NK-92 (cell line): ENCODE results near the gene MTFR2.

Source experiments
- DNase-seq: peaks from one replicate; lab custom pipeline; 2025; ENCODE audit not compliant: unreplicated experiment; lab: John Stamatoyannopoulos, UW

Gene MTFR2

GRCh38 chr6:136249811-136250685 lies at the start of gene MTFR2:
Gene MTFR2, minus strand, starts transcription at chr6:136250311. Its CDS starts 1,212 bp downstream, at chr6:136249099.
- peak; percentile 66 for DNase-seq

GRCh38 chr6:136294621-136295020 lies 44.5 kb upstream of the MTFR2 start:
- no peak for DNase-seq

GRCh38 chr6:136290410-136291010 lies 40.4 kb upstream of the MTFR2 start:
- DNase-seq, result no peak

- DNase-seq, result peak; percentile 93
Measured at GRCh38 chr6:136289579-136290409, 39.7 kb upstream of the MTFR2 start, which contains the start of gene BCLAF1. Gene BCLAF1, minus strand, starts transcription at chr6:136289846. Its CDS starts 9,980 bp downstream, at chr6:136279866.

GRCh38 chr6:136289327-136289578 lies 39.1 kb upstream of the MTFR2 start:
- DNase-seq, result peak; percentile 58

- DNase-seq, result peak; percentile 59
Measured at GRCh38 chr6:136288566-136289326, 38.6 kb upstream of the MTFR2 start.

GRCh38 chr6:136284909-136285308 lies 34.8 kb upstream of the MTFR2 start:
- DNase-seq, result no peak

- DNase-seq, result no peak
Measured at GRCh38 chr6:136282906-136283305, 32.8 kb upstream of the MTFR2 start.

GRCh38 chr6:136280032-136280609 lies 30.0 kb upstream of the MTFR2 start:
- DNase-seq, result no peak

GRCh38 chr6:136274062-136274461 lies 24.0 kb upstream of the MTFR2 start:
- DNase-seq, result no peak

- DNase-seq, result no peak
Measured at GRCh38 chr6:136265101-136265500, 15.0 kb upstream of the MTFR2 start.

- DNase-seq, result no peak
Measured at GRCh38 chr6:136262940-136263339, 12.8 kb upstream of the MTFR2 start.

- no peak for DNase-seq
Measured at GRCh38 chr6:136254851-136255466, 4.8 kb upstream of the MTFR2 start.

GRCh38 chr6:136253734-136254133 lies 3.6 kb upstream of the MTFR2 start:
- no peak for DNase-seq

GRCh38 chr6:136252441-136252840 lies 2.3 kb upstream of the MTFR2 start:
- no peak for DNase-seq

GRCh38 chr6:136251394-136251793 lies 1.3 kb upstream of the MTFR2 start:
- no peak for DNase-seq

GRCh38 chr6:136250686-136251008 lies 536 bp upstream of the MTFR2 start:
- no peak for DNase-seq

GRCh38 chr6:136249336-136249735 lies 775 bp downstream of the MTFR2 start:
- DNase-seq, result no peak

- no peak for DNase-seq
Measured at GRCh38 chr6:136244061-136244616, 6.0 kb downstream of the MTFR2 start.
